ENCODE measurements around the gene CAP2.
"Not testable (repeated sequence)": the region's sequence is repeated elsewhere in the genome, so short reads cannot be mapped to it uniquely, and the experiment has no call there.

Gene CAP2

DNA sequence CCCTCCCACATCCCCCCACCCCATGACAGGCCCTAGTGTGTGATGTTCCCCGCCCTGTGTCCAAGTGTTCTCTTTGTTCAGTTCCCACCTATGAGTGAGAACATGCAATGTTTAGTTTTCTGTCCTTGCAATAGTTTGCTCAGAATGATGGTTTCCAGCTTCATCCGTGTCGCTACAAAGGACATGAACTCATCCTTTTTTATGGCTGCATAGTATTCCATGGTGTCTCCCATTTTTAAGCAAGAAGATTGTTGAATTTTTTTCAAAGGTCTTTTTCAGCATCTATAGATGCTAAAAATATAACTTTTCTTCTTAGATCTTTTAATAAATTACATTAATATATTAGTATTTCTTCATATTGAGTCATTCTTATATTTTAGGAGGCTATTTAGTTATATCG, 47.4 kb downstream of the CAP2 start:
- DNase-seq: not testable (repeated sequence)

DNA sequence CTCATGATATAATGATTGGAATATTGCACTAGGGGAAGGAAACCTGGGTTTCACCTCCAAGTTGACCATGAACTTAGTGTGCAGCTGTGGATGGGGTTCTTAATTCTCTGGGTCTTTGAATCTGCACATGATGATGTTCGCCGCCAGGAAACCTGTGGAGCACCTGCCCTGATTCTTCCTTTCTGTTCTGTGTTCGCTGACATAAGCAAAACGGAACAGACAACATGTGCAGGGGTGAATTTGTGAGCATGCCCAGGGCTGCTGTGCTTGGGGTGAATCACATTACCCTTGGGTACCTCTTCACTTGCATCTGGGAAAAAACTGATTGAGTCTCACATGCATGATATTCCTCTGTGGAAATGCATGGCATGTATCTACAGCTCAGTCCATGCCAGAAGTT, 48.8 kb downstream of the CAP2 start:
- no peak for DNase-seq

- DNase-seq: no peak
These were observed 53.3 kb downstream of the CAP2 start for GRCh38 chr6:17446713-17447112.

- DNase-seq: peak; percentile 73
These were observed 54.8 kb downstream of the CAP2 start for GRCh38 chr6:17448165-17448564.

GRCh38 chr6:17450397-17450796, 57.0 kb downstream of the CAP2 start:
- DNase-seq: no peak

GRCh38 chr6:17450832-17451231, 57.4 kb downstream of the CAP2 start:
- no peak for DNase-seq

DNA sequence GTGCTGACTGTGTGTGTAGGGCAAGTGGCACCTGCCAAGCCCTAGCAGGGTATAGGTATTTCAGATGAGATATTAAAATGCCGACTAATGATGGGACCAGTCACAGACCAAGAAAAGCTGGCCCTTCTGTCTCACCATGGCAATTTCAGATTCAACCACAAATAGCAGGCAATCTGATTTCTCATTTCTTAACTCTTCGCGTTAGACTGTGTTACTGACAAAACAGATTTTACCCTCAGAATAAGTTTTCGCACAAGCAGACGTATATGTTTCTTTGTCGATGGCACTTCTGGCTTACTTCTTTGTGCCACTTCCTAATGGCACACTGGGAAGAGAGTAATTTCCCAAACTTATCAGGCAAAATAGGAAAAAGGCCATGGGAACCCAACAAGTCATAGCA, 58.7 kb downstream of the CAP2 start:
- no peak for DNase-seq

GRCh38 chr6:17454316-17455005, 61.1 kb downstream of the CAP2 start:
- DNase-seq: peak; percentile 93

GRCh38 chr6:17455919-17456318, 62.5 kb downstream of the CAP2 start:
- DNase-seq: no peak

DNA sequence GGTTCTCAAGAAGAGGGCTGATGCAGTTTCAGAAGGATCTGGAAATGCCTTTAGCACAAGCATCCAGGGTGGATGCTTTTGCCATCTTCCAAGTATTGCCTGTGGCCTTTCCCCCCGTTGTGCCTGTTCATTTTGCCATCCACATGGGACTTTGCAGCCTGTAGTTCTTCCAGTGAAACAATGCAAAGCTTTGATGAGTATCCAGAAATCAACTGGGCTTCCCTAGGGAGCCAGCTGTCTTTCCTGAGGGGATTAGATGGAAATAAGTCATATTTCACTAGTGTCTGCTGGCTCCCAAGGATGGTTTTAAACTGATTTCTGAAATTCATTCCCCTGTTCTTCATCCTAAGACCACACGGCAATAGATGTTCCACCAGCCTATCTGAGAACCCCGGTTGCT, 63.3 kb downstream of the CAP2 start:
- DNase-seq: no peak

DNA sequence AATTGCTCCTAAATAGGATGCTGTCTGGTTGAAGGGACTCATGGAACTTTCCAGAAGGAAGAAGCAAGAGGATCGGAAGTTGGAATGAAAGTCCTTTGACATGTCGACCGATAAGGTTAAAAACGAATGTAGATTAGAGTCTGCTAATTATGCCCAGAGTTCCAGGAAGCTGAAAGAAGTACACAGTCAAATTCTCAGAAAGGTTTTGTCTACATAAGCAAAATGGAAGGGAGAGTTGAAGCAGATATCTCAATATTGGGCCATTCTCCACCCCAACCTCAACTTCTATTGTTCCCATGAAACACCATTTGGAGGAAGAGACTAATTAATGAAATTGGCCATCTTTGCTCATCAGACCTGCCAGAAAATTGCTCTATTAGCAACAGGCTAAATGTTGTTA, 64.0 kb downstream of the CAP2 start:
- no peak for DNase-seq

GRCh38 chr6:17457956-17458355, 64.6 kb downstream of the CAP2 start:
- no peak for DNase-seq

- peak; percentile 72 for DNase-seq
These were observed 65.6 kb downstream of the CAP2 start for GRCh38 chr6:17458966-17459365.

DNA sequence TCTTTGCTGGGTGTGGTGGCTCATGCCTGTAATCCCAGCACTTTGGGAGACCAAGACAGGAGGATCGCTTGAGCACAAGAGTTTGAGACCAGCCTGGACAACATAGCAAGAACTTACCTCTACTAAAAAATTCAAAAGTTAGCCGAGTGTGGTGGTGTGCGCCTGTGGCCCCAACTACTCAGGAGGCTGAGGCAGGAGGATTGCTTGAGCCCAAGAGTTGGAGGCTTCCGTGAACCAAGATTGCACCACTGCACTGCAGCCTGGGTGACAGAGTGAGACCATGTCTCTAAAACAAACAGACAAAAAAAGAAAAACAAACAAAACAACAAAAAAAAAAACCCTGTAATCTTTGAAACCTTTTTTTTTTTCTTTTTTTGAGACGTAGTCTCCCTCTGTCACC, 67.5 kb downstream of the CAP2 start:
- DNase-seq: no peak

- DNase-seq: no peak
These were observed 72.8 kb downstream of the CAP2 start for GRCh38 chr6:17466147-17466546.

DNA sequence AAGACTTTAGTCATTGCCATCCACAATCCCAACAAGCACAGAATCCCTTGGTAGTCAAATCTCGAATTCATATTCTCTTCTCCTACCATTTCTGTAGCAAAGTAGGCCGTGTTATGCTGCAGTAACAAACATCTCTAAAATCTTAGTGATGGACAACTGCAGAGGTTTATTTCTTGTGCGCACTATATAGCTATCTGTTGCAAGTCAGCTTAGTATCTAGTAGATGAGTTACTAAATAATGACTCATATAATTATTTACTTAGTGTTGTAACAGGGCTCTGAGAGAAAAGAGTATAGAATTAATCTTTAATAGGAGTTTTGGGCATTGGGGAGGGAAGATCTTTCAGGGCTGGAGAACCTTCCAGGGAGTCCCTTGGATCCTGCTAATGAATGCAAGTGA, 73.3 kb downstream of the CAP2 start:
- DNase-seq: no peak

DNA sequence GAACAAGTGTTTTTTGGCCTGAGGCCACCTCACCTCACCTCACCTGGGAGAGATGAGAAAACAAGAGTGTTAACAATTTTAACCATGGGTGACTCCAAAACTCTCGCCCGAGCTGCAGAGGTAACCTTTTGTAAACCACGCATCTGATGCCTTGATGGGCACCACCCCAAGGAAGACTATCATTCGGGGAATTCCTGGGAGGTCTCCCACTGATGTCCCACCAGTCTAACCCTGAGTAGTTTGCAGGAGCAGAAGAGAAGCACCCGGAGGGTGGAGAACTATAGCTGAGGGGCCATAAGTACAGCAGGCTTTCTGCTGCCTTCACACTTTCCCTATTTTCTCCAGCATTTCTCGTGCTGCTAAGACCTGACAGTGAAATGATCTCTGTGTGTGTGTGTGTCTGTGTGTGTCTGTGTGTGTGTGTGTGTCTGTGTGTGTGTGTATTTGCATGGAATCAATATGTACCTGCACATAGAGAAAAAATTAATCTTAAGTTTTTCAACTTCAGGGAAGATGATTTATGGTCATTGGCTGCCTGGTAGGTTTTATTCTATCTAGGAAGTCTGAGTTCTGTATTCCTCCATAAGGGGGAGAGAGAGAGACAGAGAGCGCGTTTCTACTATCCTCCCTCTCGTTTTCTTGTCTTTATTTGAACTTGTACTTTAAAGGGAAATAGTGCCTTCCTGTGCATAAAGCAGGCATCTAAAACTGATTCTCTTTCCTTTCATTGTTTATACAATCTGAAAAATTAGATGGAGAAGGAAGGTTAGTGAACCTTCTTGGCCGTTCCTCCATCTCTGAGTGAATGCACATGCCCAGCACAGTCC, 75.8 kb downstream of the CAP2 start:
- no peak for DNase-seq

DNA sequence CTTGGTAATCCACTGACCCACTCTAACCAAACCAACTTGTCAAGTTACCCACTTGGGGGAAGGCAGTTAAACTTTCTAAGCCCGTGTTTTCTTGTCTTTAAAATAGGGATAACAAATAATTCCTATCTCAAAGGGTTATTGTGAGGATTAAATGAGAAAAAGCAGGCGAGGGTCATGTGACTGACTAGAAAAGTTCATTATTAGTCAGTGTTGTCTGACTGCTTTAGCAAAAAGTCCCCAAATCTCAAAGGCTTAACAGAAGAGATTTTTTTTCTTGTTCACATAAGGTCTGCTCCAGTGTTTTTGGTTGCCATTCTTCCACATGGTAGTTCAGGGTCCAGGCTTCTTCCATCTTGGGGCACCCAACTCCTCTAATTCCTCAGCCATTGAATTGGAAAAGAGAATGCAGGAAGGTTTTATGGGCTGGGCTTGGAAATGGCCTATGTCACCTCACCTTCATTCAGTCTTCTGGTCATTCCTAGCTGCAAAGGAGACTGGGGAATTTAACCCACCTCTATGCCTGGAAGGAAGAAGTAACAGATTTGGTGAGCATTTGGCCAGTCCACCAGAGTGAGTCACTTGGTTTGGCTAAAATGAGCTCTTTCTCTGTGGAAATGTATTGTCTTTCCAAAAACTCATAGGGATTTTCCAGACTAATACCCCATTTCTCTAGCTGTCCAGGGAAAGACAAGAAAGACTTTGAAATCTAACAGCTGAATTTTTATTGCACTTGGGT, 77.0 kb downstream of the CAP2 start:
- DNase-seq: no peak

- DNase-seq: no peak
These were observed 77.5 kb downstream of the CAP2 start for GRCh38 chr6:17470938-17471327.

GRCh38 chr6:17472653-17473183, 79.3 kb downstream of the CAP2 start:
- no peak for DNase-seq

GRCh38 chr6:17473554-17473953, 80.2 kb downstream of the CAP2 start:
- peak; percentile 52 for DNase-seq

- no peak for DNase-seq
These were observed 80.9 kb downstream of the CAP2 start for GRCh38 chr6:17474289-17474688.

GRCh38 chr6:17475606-17476244, 82.3 kb downstream of the CAP2 start:
- no peak for DNase-seq

All from fibroblast of skin of back (primary cell).